SH-SY5Y (cell line): ENCODE results near the gene EPOP.

ENCODE experiments used
- GATA2 ChIP-seq: IDR thresholded peaks from 2 replicates; pipeline ENCODE4 v1.6.1; 2011; ENCODE audit warnings: mild to moderate bottlenecking, low read depth, low read length
- GATA3 ChIP-seq: IDR thresholded peaks from 2 replicates; pipeline ENCODE4 v1.6.1; 2011; ENCODE audit warnings: low read depth, mild to moderate bottlenecking, low read length, moderate library complexity

Gene EPOP

DNA sequence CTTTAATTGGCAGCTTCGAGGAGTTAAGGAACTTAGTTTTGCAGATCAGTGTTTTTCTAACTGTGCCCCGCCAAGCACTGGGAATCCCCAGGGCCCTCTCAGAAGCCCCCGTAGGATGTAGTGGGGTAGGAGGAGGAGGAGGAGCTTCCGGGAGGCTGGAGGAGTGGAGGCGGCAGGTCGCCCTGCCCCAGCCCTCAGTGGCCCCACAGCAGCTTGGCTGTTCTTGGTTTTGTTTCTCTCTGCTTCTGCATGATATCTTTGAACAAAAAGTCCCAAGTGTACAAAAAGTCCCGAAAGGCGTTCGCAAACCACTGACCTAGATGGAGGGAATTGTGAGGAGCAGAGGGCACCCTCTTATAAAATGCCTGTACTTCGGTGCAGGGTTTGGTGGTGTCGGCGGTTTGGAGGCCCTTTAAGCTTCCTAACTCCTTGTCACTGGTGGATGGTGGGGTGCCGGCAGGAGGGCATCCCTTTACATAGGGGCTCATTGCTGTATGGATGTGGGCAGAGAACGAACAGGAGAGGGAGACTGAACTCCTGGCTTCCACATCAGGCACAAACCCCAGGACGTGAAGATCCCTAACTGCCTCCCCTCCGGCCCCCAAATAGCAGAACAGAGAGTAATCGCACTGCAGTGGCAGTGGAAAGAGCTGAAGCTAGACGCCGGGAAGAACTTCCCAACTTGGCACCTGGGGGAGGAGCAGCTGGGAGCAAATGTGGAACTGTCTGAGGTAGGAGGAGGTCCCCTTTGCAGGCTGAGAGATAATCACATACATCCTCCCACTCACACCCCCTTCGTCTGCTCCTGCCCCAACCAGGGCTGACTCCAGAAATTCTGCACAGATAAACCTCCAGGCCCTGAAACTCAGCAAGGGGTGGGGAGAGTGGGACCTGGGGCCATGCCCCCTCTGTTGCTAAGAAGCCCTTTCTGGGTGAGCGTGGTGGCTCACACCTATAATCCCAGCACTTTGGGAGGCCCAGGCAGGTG, 20.1 kb downstream of the EPOP start:
- TF ChIP-seq GATA2 (no peak), GATA3 (no peak)

DNA sequence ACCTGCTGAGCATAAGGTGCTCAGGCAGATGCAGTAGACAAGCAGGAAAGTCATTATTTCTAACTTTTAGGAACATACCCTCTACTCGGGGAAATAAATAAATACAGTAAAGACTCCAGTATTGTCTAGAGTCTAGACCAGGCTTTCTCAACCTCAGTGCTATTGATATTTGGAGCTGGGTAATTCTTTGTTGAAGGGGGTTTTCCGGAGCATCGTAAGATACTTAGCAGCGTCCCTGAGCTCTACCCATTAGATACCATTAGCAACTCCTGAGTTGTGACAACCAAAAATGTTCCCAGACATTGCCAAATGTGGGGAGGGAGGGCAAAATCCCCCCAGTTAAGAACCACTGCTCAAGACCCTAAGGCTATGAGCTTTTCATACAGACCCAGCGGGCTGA, 21.1 kb downstream of the EPOP start:
- no peak for TF ChIP-seq GATA3
- no peak for TF ChIP-seq GATA2

DNA sequence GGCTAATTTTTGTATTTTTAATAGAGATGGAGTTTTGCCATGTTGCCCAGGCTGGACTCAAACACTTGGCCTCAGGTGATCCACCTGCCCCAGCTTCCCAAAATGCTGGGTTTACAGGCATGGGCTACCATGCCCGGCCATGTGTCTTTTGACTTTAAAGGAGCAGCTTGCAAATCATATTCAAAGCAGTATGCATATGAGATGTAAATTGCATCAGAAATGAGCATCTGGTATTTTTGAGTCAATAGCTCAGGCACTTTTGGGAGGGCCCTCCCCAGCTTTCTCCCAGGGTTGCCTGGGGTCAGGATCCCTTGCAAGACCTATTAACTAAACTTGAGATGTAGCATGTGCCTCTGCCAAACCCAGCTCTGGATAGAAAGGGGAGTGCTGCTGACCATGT, 21.5 kb downstream of the EPOP start:
- TF ChIP-seq GATA3: no peak
- TF ChIP-seq GATA2: no peak

DNA sequence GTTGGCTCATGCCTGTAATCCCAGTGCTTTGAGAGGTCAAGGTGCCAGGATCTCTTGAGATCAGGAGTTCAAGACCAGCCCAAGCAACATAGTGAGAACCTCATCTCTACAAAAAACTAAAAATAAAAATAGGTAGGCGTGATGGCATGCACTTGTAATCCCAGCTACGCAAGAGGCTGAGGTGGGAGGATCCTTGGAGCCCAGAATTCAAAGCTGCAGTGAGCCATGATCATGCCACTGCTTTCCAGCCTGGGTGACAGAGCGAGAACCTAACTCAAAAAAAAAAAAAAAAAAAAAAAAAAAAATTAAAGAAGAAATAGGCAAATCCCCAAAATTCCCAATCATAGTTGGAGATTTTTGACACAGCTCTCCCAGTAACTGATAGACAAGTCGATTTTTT, 36.8 kb downstream of the EPOP start:
- TF ChIP-seq GATA2 (no peak), GATA3 (no peak)

DNA sequence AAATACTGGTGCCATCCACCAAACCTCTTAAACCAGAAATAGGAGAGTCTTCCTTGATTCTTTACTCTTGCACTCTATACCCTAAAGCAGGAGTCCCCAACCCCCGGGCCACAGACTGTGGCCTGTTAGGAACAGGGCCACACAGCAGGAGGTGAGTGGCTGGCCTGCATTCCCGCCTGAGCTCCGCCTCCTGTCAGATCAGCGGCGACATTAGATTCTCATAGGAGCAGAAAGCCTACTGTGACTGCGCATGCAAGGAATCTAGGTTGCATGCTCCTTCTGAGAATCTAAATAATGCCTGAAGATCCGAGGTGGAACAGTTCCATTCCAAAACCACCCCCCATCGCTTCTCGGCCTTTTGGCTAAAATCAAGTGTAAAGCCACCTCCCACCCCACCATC, 38.7 kb downstream of the EPOP start:
- no peak for TF ChIP-seq GATA2
- no peak for TF ChIP-seq GATA3

DNA sequence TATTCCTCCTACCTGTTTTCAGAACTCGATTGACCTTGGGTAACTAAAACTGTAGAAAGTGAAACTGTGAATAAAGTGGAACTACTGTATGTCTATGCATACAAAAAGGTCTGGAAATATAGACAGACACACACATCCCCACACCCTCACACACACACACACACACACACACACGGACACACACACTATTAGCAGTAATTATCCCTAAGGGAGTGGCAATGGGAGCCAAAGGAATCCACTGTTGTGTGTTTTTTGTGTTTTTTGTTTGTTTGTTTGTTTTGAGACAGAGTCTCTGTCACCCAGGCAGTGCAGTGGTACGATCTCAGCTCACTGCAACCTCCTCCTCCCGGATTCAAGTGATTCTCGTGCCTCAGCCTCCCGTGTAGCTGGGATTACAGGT, 42.4 kb downstream of the EPOP start:
- TF ChIP-seq GATA3 (no peak), GATA2 (no peak)

DNA sequence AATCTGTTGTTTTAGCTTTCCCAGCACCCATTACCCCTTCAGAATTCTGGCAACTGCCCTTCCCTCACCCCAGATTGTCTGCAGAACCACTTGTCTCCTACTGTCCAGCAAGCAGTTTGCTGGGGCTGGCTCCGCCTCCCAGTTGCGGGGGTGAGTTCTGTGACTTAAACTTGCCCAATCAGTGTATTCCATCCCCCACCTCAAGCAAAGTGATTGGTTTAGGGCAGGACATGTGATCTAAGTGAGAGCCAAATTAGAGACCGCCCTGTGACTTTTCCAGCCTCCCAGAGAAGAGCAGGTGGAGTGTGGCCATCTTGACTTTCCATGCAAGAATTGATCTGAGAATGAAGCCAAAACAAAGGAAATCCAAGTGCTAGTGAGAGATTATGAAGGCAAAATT, 46.3 kb downstream of the EPOP start:
- TF ChIP-seq GATA3 (no peak), GATA2 (no peak)

DNA sequence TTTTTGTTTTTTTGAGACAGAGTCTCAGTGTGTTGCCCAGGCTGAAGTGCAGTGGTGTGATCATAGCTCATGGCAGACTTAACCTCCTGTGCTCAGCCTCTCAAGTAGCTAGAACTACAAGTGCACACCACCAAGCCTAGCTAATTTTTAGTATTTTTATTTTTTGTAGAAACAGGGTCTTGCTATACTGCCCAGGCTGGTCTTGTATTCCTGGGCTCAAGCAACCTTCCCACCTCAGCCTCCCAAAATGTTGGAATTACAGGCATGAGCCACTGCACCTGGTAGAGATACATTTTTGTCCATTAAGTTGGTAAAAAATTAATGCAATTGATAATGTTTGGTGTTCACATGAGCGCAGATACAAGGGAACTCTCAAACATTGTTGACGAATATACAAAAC, 46.8 kb downstream of the EPOP start:
- TF ChIP-seq GATA2: no peak
- TF ChIP-seq GATA3: no peak

DNA sequence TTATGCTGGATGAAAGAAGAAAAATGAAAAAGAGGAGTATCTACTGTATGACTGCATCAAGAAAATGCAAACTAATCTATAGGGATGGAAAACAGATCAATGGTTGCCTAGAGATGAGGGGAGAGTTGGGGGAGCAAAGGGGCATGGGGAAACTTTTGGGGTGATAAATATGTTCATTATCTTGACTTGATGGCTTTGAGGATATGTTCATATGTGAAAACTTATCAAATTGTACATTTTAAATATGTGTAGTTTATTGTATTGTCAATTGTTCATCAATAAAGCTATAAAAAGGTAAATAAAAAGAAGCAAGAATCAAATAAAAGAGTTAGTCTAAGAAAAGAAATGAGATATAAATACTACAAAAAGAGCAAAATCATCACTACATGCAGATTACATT, 49.3 kb downstream of the EPOP start:
- TF ChIP-seq GATA3 (no peak), GATA2 (no peak)
